HuH-7.5 (cell line): ENCODE data around the gene PHF12.

Source experiments
- DNase-seq: peaks from one replicate; pipeline ENCODE4 v3.0.0; 2011; ENCODE audit warnings: low spot score

The PHF12 gene

GRCh38 chr17:28975031-28975430 lies 23.7 kb upstream of the PHF12 start:
- DNase-seq = no peak

- no peak for DNase-seq
Measured at GRCh38 chr17:28974451-28974850, 23.1 kb upstream of the PHF12 start.

GRCh38 chr17:28973425-28973824 lies 22.1 kb upstream of the PHF12 start:
- no peak for DNase-seq

- DNase-seq = no peak
Measured at GRCh38 chr17:28972437-28972836, 21.1 kb upstream of the PHF12 start.

GRCh38 chr17:28970879-28971278 lies 19.6 kb upstream of the PHF12 start:
- no peak for DNase-seq

DNA sequence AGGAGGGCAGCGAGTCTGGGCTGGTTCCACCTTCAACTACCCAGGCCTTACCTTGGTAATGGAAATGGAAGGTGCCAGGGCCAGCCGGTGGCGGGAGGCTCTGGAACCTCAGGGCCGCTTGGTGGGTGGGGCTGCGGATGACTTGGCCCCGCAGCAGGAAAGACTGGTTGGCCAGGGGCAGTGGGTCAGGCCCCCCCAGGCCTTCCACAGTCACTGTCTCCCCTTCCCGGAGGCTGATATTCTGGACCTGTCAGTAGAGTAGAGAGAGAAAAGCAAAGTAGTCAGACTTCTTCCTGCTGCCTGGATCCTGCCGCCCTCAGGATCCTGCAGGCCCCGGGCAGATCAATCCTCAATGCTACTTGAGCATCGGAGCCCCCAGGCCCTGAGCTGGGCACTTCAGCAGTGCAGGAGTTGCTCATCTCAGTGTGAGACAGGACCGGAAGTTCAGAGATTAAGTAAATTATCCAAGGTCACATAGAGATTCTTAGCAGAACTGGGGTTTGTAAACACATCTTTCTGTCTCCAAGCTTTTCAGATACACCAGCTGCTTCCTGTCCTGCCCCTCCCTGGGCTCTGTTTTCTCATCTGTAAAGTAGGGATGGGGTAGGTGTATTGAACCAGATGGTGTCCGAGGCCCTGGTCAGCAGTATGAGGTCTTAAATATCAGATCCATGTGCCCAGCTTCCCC lies 18.5 kb upstream of the PHF12 start:
- no peak for DNase-seq

GRCh38 chr17:28968914-28969295 lies 17.6 kb upstream of the PHF12 start:
- DNase-seq = no peak

GRCh38 chr17:28968231-28968913 lies 17.1 kb upstream of the PHF12 start:
- DNase-seq = no peak

GRCh38 chr17:28967221-28968135 lies 16.2 kb upstream of the PHF12 start:
- no peak for DNase-seq

DNA sequence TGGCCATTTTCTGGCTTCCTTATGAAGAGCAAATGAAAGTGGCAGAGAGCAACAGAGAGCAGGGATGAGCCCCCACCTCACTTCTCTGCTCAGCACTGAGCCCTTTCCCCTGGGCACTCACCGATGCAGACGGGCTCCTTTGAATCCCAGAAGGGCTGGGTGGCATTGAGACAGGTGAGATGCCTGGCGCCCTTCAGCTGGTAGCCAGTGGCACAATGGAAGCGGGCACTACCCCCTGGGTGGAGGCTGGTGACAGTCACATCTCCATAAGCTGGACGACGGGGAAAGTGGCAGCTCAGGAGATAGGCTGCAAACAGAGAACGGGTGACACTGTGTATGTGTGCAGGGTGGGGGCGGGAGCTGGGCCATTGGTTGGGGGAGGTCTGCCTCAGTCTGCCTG lies 12.5 kb upstream of the PHF12 start:
- peak; percentile 3 for DNase-seq

DNA sequence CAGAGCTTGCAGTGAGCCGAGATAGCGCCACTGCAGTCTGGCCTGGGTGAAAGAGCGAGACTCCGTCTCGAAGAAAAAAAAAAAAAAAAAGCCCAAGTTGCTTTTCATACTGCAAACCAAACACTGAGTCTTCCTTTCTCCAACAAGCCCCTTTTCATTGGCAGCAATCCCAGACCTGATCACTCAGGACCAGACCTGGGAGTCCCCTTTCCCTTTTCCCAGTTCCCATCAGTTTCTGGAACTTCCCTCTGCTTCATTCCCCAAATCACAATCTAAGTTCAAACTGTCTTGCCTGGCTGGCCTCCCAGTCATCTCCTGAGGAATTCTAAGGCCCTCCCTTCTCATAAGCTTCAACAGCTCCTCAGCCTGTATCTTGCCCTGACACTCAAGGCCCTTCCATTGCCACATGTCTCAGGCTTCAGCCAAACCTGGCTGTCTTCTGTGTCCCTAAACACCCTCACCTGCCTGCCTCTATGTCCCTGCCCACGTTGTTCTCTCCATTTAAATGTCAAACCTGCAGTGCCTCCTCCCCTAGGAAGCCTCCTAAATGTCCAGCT lies 11.8 kb upstream of the PHF12 start:
- DNase-seq = no peak

GRCh38 chr17:28961391-28961790 lies 10.1 kb upstream of the PHF12 start:
- peak; percentile 4 for DNase-seq

DNA sequence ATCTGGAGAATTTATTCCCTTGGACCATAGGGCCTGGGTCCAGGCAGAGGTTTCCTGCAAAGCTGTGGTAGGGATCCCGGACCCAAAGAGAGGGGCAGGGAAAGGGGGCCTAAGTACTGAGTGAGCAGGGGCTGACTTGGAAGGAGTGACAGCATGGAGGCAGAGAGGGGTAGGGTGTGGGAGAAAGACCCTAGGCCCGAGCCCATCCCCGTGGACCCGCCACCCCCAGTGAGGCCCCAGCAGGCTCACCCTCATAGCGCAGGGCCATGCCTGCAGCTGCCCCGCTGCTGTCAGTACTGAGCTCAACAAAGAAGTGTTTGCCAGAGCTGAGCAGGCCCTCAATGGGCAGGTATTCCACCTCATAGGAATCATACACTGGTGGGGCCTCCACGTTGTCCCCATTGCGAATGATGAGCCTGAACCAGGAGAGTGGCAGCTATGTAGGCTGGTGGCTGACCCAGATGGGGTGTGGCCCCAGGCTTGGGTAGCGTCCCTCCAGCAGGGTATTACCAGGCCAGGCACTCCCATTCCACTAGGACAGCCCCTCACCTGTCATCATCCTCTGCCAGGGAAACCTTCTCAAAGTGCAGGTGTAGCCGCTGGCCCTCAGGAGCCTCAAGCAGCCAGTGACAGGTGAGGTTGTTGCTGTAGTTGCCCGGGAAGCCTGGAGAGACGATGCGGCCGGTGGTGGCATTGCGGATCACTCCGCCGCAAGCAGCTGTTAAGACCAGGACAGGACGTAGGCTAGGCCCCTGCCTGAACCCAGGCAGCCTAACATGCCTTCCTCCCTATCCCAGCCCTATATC lies 9.1 kb upstream of the PHF12 start:
- no peak for DNase-seq

- peak; percentile 2 for DNase-seq
Measured at GRCh38 chr17:28959471-28959871, 8.2 kb upstream of the PHF12 start.

GRCh38 chr17:28958820-28959455 lies 7.6 kb upstream of the PHF12 start:
- peak; percentile 3 for DNase-seq

GRCh38 chr17:28957992-28958355 lies 6.7 kb upstream of the PHF12 start:
- peak; percentile 2 for DNase-seq

DNA sequence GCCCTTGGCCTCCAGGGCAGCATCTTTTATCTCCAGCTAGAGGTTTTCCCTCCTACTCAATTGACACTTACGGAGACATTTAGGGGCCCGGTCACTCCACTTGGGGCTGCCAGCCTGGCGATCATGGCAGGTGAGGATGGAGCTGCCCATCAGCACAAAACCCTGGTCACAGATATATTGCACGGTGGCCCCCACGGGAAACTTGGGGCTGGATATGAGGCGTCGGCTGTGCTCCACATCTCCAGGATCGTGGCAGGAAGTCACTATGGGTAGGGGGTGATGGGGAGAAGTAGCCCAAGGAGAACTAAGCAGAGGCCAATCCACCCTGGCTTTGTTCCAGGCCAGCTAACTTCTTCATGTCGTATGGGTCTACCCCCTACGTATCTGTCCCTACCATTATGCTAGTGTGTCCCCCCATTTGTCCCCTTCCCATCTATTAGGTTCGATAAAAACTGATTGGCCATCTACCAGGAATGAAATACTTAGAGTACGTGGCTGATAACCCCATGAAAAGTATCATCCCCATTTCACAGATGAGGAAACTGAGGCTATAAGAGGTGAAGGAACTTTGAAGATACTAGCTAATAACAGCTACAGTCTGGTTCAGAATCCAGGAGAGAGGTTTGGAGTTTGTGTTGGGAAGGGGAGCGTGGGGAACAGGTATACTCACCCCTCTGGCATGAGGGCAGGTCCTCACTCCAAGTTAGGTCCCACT lies 6.1 kb upstream of the PHF12 start:
- DNase-seq = no peak

- no peak for DNase-seq
Measured at GRCh38 chr17:28956861-28957260, 5.5 kb upstream of the PHF12 start.

GRCh38 chr17:28956112-28956511 lies 4.8 kb upstream of the PHF12 start:
- DNase-seq = no peak

DNA sequence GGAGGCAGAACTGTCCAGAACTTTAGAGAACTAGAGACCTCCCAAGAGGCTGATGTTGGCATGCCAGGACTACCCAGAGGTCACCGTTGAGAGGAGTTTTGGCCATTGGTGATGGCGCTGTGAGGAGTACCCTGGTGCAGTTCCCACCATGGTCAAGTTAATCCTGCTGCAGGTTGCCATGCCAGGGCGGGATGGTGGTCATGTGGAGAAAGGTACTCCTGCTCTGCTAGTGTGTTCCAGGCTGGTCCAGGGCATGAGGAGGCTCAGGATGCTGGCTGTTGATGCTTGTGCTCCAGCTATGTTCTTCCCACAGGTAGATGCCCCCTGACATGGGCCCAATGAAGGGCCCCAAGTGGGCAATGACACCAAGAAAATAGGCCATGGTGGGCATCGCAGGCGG lies 4.1 kb upstream of the PHF12 start:
- no peak for DNase-seq

- no peak for DNase-seq
Measured at GRCh38 chr17:28954886-28955285, 3.6 kb upstream of the PHF12 start.
